H4 (cell line): ENCODE measurements around the gene PLA2G2C. TPM values are rescaled to one million over a fixed set of nuclear protein-coding genes. Genes with fewer than 3 reads are reported as not detected.

Source experiments
- DNase-seq: peaks from one replicate; pipeline ENCODE4 v3.0.0-alpha.2; 2015; ENCODE audit warnings: low spot score
- total RNA-seq: library from RNA; depleted of rRNA; stranded (reverse); fragments of >200 nt; shearing (Covaris generic); gene quantifications from 2 replicates; pipeline ENCODE4 v1.2.3, GENCODE V29; 2014

Gene PLA2G2C
- total RNA-seq, 1 experiment from 2014 or later: not detected

GRCh38 chr1:20153000-20153418 is 33.3 kb downstream of the PLA2G2C start:
- DNase-seq: no peak

GRCh38 chr1:20152599-20152930 is 33.8 kb downstream of the PLA2G2C start:
- no peak for DNase-seq

GRCh38 chr1:20151906-20152598 is 34.3 kb downstream of the PLA2G2C start:
- peak; percentile 72 for DNase-seq

GRCh38 chr1:20150969-20151368 is 35.3 kb downstream of the PLA2G2C start:
- DNase-seq: no peak

GRCh38 chr1:20150326-20150705 is 36.0 kb downstream of the PLA2G2C start:
- no peak for DNase-seq

- no peak for DNase-seq
These were observed 36.6 kb downstream of the PLA2G2C start for GRCh38 chr1:20149601-20150325.

- no peak for DNase-seq
These were observed 37.5 kb downstream of the PLA2G2C start for GRCh38 chr1:20148571-20149500.

GRCh38 chr1:20147846-20148570 is 38.3 kb downstream of the PLA2G2C start:
- no peak for DNase-seq

GRCh38 chr1:20143734-20144565 is 42.4 kb downstream of the PLA2G2C start:
- no peak for DNase-seq

- no peak for DNase-seq
These were observed 43.0 kb downstream of the PLA2G2C start for GRCh38 chr1:20143318-20143717.

- DNase-seq: no peak
These were observed 44.2 kb downstream of the PLA2G2C start for GRCh38 chr1:20142001-20142710.

GRCh38 chr1:20141466-20141865 is 44.9 kb downstream of the PLA2G2C start:
- DNase-seq: no peak

GRCh38 chr1:20141001-20141400 is 45.3 kb downstream of the PLA2G2C start:
- DNase-seq: no peak

- no peak for DNase-seq
These were observed 46.3 kb downstream of the PLA2G2C start for GRCh38 chr1:20139776-20140612.

- DNase-seq: no peak
These were observed 47.3 kb downstream of the PLA2G2C start, which contains the start of gene PLA2G2F for GRCh38 chr1:20138961-20139550. Gene PLA2G2F, plus strand, starts transcription at chr1:20139323. Its CDS starts 105 bp downstream, at chr1:20139428.

- DNase-seq: no peak
These were observed 48.0 kb downstream of the PLA2G2C start for GRCh38 chr1:20138346-20138745.

GRCh38 chr1:20137604-20138003 is 48.7 kb downstream of the PLA2G2C start:
- DNase-seq: no peak

- no peak for DNase-seq
These were observed 49.3 kb downstream of the PLA2G2C start for GRCh38 chr1:20137055-20137454.

GRCh38 chr1:20136249-20136648 is 50.1 kb downstream of the PLA2G2C start:
- DNase-seq: no peak
